Ovary (tissue), 9 donors: Measurements from ENCODE around the gene PPP1R13L. TPM values are rescaled to one million over a fixed set of nuclear protein-coding genes. Genes with fewer than 3 reads are reported as not detected.

Source experiments
- DNase-seq, 5 donors: peaks; one replicate each; pipeline ENCODE4 v3.0.0-alpha.2; 2019 to 2020
- H3K27ac ChIP-seq, 2 donors: fragments of 200-600 bp; one replicate each; pipeline versions ENCODE4 v1.5.1 to v1.8.0; 2019 to 2022
- H3K27me3 ChIP-seq: fragments of 200-600 bp; one replicate; pipeline ENCODE4 v1.8.0; 2022
- H3K36me3 ChIP-seq: fragments of 200-600 bp; sonication (generic); one replicate; pipeline ENCODE4 v1.5.1; 2019
- H3K4me1 ChIP-seq: one replicate; pipeline ENCODE4 v1.8.1; 2013; ENCODE audit warnings: mild to moderate bottlenecking, moderate library complexity; ENCODE audit not compliant: insufficient read depth
- H3K4me3 ChIP-seq: fragments of 200-600 bp; sonication (generic); one replicate; pipeline ENCODE4 v1.5.1; 2017
- H3K9me3 ChIP-seq, 2 donors: fragments of 200-600 bp in 1 of 2; sonication (generic) in 1 of 2; one replicate each; pipeline versions ENCODE4 v1.5.1 to v1.8.1; 2013 to 2019; ENCODE audit warnings: mild to moderate bottlenecking in 1 of 2, moderate library complexity in 1 of 2
- CTCF ChIP-seq, 3 donors: fragments of 450-650 bp in 2 of 3; fragments of 200-600 bp in 1 of 3; IDR thresholded peaks; one replicate each; pipeline versions ENCODE4 v1.5.1 to v1.8.0; 2016 to 2022; ENCODE audit warnings: antibody characterized with exemption in 3 of 3, mild to moderate bottlenecking in 1 of 3
- EP300 ChIP-seq: sonication (generic); formaldehyde crosslinking; IDR thresholded peaks from one replicate; pipeline ENCODE4 v1.6.1; 2017; ENCODE audit warnings: antibody characterized with exemption
- POLR2A ChIP-seq: fragments of 450-650 bp; IDR thresholded peaks from one replicate; pipeline ENCODE4 v1.6.1; 2017; ENCODE audit warnings: antibody characterized with exemption, mild to moderate bottlenecking, moderate library complexity
- WGBS, 3 donors: extraction: QIAGEN DNeasy Blood & Tissue Kit in 1 of 3; methylation state at CpG; one replicate each; pipeline versions ENCODE4 v1.1.5 to v1.1.7; 2013 to 2017; 5-methylcytosine and 5-hydroxymethylcytosine counted together
- intact Hi-C, 4 donors: fragments of 100-400 bp; cut with DNase I; formaldehyde crosslinking; loops; one replicate each; pipeline versions ENCODE4 v1.11.0 to v1.15.1; 2022 to 2023
- polyA plus RNA-seq, 2 donors: library from polyadenylated mRNA; stranded (reverse); fragments of 200-250 nt in 1 of 2; fragments of 350-450 nt in 1 of 2; fragmentation: Illumina TruSeq in 1 of 2; extraction: RNeasy Lipid Tissue Mini Kit (QIAGEN cat#74804) in 1 of 2; gene quantifications; one replicate each; pipeline ENCODE4 v1.2.3, GENCODE V29; 2013 to 2014
- total RNA-seq, 7 donors: library from RNA; depleted of rRNA in 2 of 7; stranded (reverse); fragments of >200 nt in 2 of 7; fragmentation: NEBNext Ultra II Directional in 3 of 7; extraction: Animal tissue kit (Norgen Biotek cat#: 25700) in 3 of 7; gene quantifications; one replicate each; pipeline versions ENCODE4 v1.1.0 to v1.2.4, GENCODE V29; 2016 to 2023
- donor health status: DM: no; HTN: no; CAD: no; lungs with moderate emphysema.
- donor health status: DM: no; HTN: no; CAD: no.
- donor health status: Bipolar disorder and iron deficiency.
- donor health status: DM: yes; HTN: yes; CAD: no.
- donor health status: DM: no; HTN: no; CAD: no.
- donor health status: DM: yes; HTN: yes; CAD: no.

The PPP1R13L gene
- total and polyA plus RNA-seq, 9 donors = 6.8 to 29.1 (median 13.3) TPM

- intact Hi-C loops = no loop called here
- no peak for TF ChIP-seq CTCF (IDR thresholded peaks at IDR 0.05)
- no peak for TF ChIP-seq EP300
- TF ChIP-seq POLR2A = no peak
- H3K36me3 ChIP-seq = no peaks in the 10 kb centered on the region
- no peaks in the 10 kb centered on the region for H3K9me3 ChIP-seq
- no peak overlapping the region for H3K4me3 ChIP-seq
- no peak for DNase-seq
- WGBS, 3 donors = 81 to 84% (median 83%) methylated on average over 20 of the region's 20 CpGs
- no peaks in the 10 kb centered on the region for H3K4me1 ChIP-seq
- H3K27ac ChIP-seq = no peak overlapping the region
- no peaks in the 10 kb centered on the region for H3K27me3 ChIP-seq
Measured at GRCh38 chr19:45356760-45357444, 48.0 kb downstream of the PPP1R13L start.

- TF ChIP-seq EP300 (no peak), CTCF (IDR thresholded peaks at IDR 0.05) (no peak), POLR2A (no peak)
- no peaks in the 10 kb centered on the region for H3K4me1 ChIP-seq
- H3K27ac ChIP-seq = no peak overlapping the region
- no peaks in the 10 kb centered on the region for H3K36me3 ChIP-seq
- intact Hi-C loops = no loop called here
- H3K9me3 ChIP-seq = no peaks in the 10 kb centered on the region
- no peak for DNase-seq
- H3K4me3 ChIP-seq = no peak overlapping the region
- WGBS, 3 donors = 95 to 98% (median 95%) methylated on average over 9 of the region's 9 CpGs
- H3K27me3 ChIP-seq = no peaks in the 10 kb centered on the region
Measured at GRCh38 chr19:45355910-45356309, 49.0 kb downstream of the PPP1R13L start.

- H3K27me3 ChIP-seq = no peaks in the 10 kb centered on the region
- no peaks in the 10 kb centered on the region for H3K9me3 ChIP-seq
- intact Hi-C loops = no loop called here
- DNase-seq = no peak
- H3K27ac ChIP-seq = no peak overlapping the region
- 94 to 97% (median 96%) methylated on average over 9 of the region's 9 CpGs for WGBS, 3 donors
- no peak overlapping the region for H3K4me3 ChIP-seq
- no peaks in the 10 kb centered on the region for H3K36me3 ChIP-seq
- TF ChIP-seq CTCF (IDR thresholded peaks at IDR 0.05) (no peak), EP300 (no peak), POLR2A (no peak)
- H3K4me1 ChIP-seq = no peaks in the 10 kb centered on the region
Measured at GRCh38 chr19:45355402-45355801, 49.5 kb downstream of the PPP1R13L start.

GRCh38 chr19:45354241-45354842 is 50.5 kb downstream of the PPP1R13L start:
- no peaks in the 10 kb centered on the region for H3K9me3 ChIP-seq
- no peaks in the 10 kb centered on the region for H3K36me3 ChIP-seq
- TF ChIP-seq POLR2A (no peak), EP300 (no peak), CTCF (IDR thresholded peaks at IDR 0.05) (no peak)
- H3K4me1 ChIP-seq = no peaks in the 10 kb centered on the region
- H3K27me3 ChIP-seq = no peaks in the 10 kb centered on the region
- no peak overlapping the region for H3K4me3 ChIP-seq
- WGBS, 3 donors = 90 to 96% (median 90%) methylated on average over 11 of the region's 11 CpGs
- H3K27ac ChIP-seq = no peak overlapping the region
- no peak for DNase-seq
- intact Hi-C loops = no loop called here
